ENCODE measurements around the gene PLXDC2. TPM values are rescaled to one million over a fixed set of nuclear protein-coding genes. Genes with fewer than 3 reads are reported as not detected.

PLXDC2 gene
- total RNA-seq, 1 donor from 2014 or later = 0.16 TPM

GRCh38 chr10:19954601-19955000, 138.4 kb downstream of the PLXDC2 start:
- DNase-seq = no peak

GRCh38 chr10:19956516-19957032, 140.3 kb downstream of the PLXDC2 start:
- TF ChIP-seq, protein P1, sequence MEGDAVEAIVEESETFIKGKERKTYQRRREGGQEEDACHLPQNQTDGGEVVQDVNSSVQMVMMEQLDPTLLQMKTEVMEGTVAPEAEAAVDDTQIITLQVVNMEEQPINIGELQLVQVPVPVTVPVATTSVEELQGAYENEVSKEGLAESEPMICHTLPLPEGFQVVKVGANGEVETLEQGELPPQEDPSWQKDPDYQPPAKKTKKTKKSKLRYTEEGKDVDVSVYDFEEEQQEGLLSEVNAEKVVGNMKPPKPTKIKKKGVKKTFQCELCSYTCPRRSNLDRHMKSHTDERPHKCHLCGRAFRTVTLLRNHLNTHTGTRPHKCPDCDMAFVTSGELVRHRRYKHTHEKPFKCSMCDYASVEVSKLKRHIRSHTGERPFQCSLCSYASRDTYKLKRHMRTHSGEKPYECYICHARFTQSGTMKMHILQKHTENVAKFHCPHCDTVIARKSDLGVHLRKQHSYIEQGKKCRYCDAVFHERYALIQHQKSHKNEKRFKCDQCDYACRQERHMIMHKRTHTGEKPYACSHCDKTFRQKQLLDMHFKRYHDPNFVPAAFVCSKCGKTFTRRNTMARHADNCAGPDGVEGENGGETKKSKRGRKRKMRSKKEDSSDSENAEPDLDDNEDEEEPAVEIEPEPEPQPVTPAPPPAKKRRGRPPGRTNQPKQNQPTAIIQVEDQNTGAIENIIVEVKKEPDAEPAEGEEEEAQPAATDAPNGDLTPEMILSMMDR (IDR thresholded peaks at IDR 0.05) = no peak
- Mint-ChIP-seq H3K9me3 (peaks cover 2% of the 10 kb centered on the region), H3K4me3 (no peak overlapping the region), H3K27me3 (no peaks in the 10 kb centered on the region), H3K36me3 (ENCODE audit: low read depth) (no peaks in the 10 kb centered on the region), H3K4me1 (no peaks in the 10 kb centered on the region), H3K27ac (no peak overlapping the region)
- ATAC-seq (ENCODE audit: low read depth) = no peak
- DNase-seq = no peak
- ChIA-PET CTCF (no interaction called here), POLR2A (no interaction called here)
- intact Hi-C loops (cut with micrococcal nuclease) = no loop called here

More at GRCh38 chr10:19954601-19955000, 138.4 kb downstream of the PLXDC2 start:
- no peak overlapping the region for H3K4me3 Mint-ChIP-seq
- ATAC-seq (ENCODE audit: low read depth) = no peak
- H3K9me3 Mint-ChIP-seq = peaks cover 4% of the 10 kb centered on the region
- CTCF ChIA-PET = no interaction called here
- POLR2A ChIA-PET = no interaction called here
- no peak overlapping the region for H3K27ac Mint-ChIP-seq
- no peaks in the 10 kb centered on the region for H3K4me1 Mint-ChIP-seq
- intact Hi-C loops (cut with micrococcal nuclease) = no loop called here
- H3K36me3 Mint-ChIP-seq (ENCODE audit: low read depth) = no peaks in the 10 kb centered on the region
- TF ChIP-seq, protein P1 (IDR thresholded peaks at IDR 0.05) = no peak
- H3K27me3 Mint-ChIP-seq = no peaks in the 10 kb centered on the region

DNA sequence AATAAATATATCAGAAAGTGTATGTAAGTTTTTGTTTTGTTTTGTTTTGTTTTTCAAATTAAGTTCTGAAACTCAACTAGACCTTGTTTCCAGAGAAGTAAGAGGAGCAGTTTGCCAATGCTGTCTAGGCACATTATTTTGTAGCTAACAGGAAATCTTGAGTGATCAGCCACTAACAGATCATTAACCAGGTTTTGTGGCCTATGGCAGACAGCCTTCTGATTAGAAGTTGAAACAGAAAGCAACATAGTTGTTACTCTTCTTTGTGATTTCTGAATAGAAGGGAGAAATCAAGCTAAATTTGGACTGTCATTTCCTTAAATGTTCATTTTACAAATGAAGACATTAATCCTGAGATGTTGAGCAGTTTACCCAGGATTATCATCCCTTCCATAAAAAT, 142.6 kb downstream of the PLXDC2 start:
- intact Hi-C loops (cut with micrococcal nuclease) = no loop called here
- no peak overlapping the region for H3K4me3 Mint-ChIP-seq
- ChIA-PET POLR2A (no interaction called here), CTCF (no interaction called here)
- TF ChIP-seq, protein P1 (IDR thresholded peaks at IDR 0.05) = no peak
- ATAC-seq (ENCODE audit: low read depth) (no peak), DNase-seq (no peak)
- no peak overlapping the region for H3K27ac Mint-ChIP-seq
- H3K4me1 Mint-ChIP-seq = no peaks in the 10 kb centered on the region
- peaks cover 2% of the 10 kb centered on the region for H3K9me3 Mint-ChIP-seq
- H3K36me3 Mint-ChIP-seq (ENCODE audit: low read depth) = no peaks in the 10 kb centered on the region
- H3K27me3 Mint-ChIP-seq = no peaks in the 10 kb centered on the region

DNA sequence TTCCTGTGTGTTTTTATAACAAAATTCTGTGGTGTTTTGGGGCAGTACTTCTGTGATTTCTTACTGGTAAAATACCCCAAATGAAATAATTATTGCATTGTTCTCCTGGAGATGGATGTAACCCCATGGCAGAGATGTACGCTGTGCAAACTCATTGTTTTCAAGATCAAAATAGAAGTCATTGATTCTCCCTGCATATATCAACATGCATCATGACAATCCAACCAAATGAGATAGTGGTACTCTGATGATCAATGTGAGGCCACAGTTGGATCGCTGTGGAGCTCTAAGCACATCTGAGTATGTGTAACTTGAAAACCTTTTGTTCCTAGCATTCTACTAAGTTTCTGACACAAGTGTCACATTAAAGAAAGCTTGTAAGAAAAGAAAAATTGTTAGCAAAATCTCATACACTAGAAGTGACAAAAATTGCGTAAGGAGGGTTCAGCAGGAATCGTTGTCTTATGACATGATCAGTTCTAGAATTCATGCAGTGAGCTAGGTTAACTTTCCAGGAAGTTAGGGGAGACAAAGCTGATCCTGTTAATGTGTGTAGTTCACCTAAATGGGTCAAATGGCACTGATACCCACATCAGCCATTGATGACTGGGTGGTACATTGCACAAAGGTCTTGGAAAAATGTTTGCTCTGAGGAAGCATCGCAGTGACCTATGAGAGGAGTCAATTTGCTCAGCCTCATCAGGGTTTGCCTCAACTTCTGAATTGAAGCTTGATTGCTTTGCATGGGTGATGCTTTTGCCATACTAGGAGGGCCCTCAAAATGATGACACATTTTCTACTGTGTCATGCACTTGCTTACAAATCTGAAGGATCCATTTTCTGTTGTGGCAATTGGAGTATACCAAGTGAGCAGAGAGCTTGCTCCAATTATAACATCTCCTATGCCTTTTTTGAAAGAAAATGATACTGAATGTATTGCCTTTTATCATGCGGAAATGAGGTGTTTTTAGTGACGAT, 145.1 kb downstream of the PLXDC2 start:
- TF ChIP-seq, protein P1 (IDR thresholded peaks at IDR 0.05) = no peak
- no peak overlapping the region for H3K27ac Mint-ChIP-seq
- H3K27me3 Mint-ChIP-seq = no peaks in the 10 kb centered on the region
- H3K9me3 Mint-ChIP-seq = peaks cover 2% of the 10 kb centered on the region
- intact Hi-C loops (cut with micrococcal nuclease) = no loop called here
- no peak overlapping the region for H3K4me3 Mint-ChIP-seq
- no peak for DNase-seq
- ATAC-seq (ENCODE audit: low read depth) = no peak
- no peaks in the 10 kb centered on the region for H3K36me3 Mint-ChIP-seq (ENCODE audit: low read depth)
- POLR2A ChIA-PET = no interaction called here
- no peaks in the 10 kb centered on the region for H3K4me1 Mint-ChIP-seq
- CTCF ChIA-PET = no interaction called here

DNA sequence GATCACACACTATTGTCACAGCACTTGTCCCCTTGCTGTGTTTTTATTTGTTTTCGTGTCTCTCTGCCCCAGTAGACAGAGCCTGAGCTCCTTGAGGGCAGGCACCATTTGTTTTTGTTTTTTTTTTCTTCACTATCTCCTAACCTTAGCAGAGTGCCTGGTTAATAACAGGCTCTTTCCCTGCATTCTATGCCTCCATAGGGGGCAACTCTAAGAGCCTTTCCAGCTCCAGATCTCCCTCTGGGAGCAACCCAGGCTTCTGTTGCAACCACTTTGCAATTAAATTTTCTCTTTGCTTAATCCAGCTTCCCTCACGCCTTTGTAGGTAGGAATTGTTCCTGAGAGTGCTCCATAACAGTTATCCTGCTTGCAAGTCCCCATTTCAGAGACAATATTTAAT, 148.4 kb downstream of the PLXDC2 start:
- no peaks in the 10 kb centered on the region for H3K36me3 Mint-ChIP-seq (ENCODE audit: low read depth)
- ChIA-PET CTCF (no interaction called here), POLR2A (no interaction called here)
- H3K4me3 Mint-ChIP-seq = no peak overlapping the region
- no peaks in the 10 kb centered on the region for H3K4me1 Mint-ChIP-seq
- TF ChIP-seq, protein P1 (IDR thresholded peaks at IDR 0.05) = no peak
- peaks cover 2% of the 10 kb centered on the region for H3K9me3 Mint-ChIP-seq
- DNase-seq (no peak), ATAC-seq (ENCODE audit: low read depth) (no peak)
- H3K27me3 Mint-ChIP-seq = no peaks in the 10 kb centered on the region
- no peak overlapping the region for H3K27ac Mint-ChIP-seq
- intact Hi-C loops (cut with micrococcal nuclease) = no loop called here

All from activated B cell treated with CpG ODN at 0.5 μM for 24 hours (primary cell).